NT2/D1 (cell line): ENCODE results near the gene SRY.
A peak's percentile ranks its signal among the peaks of the same experiment; 100 is the strongest.
"Not testable (repeated sequence)": the region's sequence is repeated elsewhere in the genome, so short reads cannot be mapped to it uniquely, and the experiment has no call there.

Experiments used
- DNase-seq: peaks from one replicate; pipeline ENCODE4 v3.0.0-alpha.2; 2011; ENCODE audit warnings: low read depth, low spot score
- H3K27me3 ChIP-seq: 2 replicates; pipeline ENCODE4 v1.6.0; 2011; ENCODE audit warnings: mild to moderate bottlenecking; ENCODE audit not compliant: insufficient read length, insufficient read depth
- H3K36me3 ChIP-seq: 2 replicates; pipeline ENCODE4 v1.6.1; 2011; ENCODE audit warnings: mild to moderate bottlenecking, low read length, mixed read lengths; ENCODE audit not compliant: insufficient read depth, insufficient read length
- H3K4me1 ChIP-seq: 2 replicates; pipeline ENCODE4 v1.5.1; 2011; ENCODE audit not compliant: insufficient read depth, insufficient read length
- H3K4me3 ChIP-seq: 2 replicates; pipeline ENCODE4 v1.5.1; 2011; ENCODE audit warnings: low read depth; ENCODE audit not compliant: insufficient read length
- H3K9ac ChIP-seq: 2 replicates; pipeline ENCODE4 v1.6.0; 2011; ENCODE audit warnings: low read depth; ENCODE audit not compliant: insufficient read length
- H3K9me3 ChIP-seq: 2 replicates; pipeline ENCODE4 v1.5.1; 2011; ENCODE audit warnings: mild to moderate bottlenecking, low read length; ENCODE audit not compliant: insufficient read depth
- SUZ12 ChIP-seq: IDR thresholded peaks from 2 replicates; pipeline ENCODE4 v1.6.1; 2011; ENCODE audit not compliant: insufficient read length, insufficient read depth; ENCODE audit errors: extremely low read depth
- YY1 ChIP-seq: IDR thresholded peaks from 2 replicates; pipeline ENCODE4 v1.6.1; 2011; ENCODE audit not compliant: insufficient read length, insufficient read depth
- ZNF274 ChIP-seq: IDR thresholded peaks from 2 replicates; pipeline ENCODE4 v1.6.1; 2011; ENCODE audit warnings: mild to moderate bottlenecking, low read depth, low read length

SRY gene

DNA sequence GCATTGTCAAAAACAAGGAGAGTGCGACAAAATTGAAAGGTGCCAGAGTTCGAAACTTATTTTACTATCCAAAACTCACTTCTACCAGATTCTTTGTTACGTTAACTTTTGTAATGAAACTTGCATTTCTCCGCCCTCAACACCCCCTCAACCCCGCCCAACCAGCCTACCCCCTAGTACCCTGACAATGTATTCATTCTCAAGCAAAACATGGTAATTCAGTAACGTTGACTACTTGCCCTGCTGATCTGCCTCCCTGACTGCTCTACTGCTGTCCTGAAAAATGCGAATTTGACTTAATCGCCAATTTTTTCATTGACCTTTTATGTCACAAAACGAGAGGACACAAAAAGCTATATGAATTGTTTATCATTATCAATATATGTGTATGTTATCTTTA lies at the start of gene SRY:
Gene SRY, minus strand, starts transcription at position 83 of the 400 bp plus-strand sequence. Its CDS starts 79 bp downstream, at position 4.
- TF ChIP-seq YY1, result no peak
- TF ChIP-seq ZNF274, result no peak
- no peak for TF ChIP-seq SUZ12
- no peaks in the 10 kb centered on the region for H3K9me3 ChIP-seq
- H3K4me1 ChIP-seq, result no peaks in the 10 kb centered on the region
- no peak within 1 kb of the TSS for H3K4me3 ChIP-seq
- no peak within 1 kb of the TSS for H3K9ac ChIP-seq
- no peaks in the 10 kb centered on the region for H3K27me3 ChIP-seq
- H3K36me3 ChIP-seq, result no peaks in the 10 kb centered on the region
- no peak for DNase-seq

DNA sequence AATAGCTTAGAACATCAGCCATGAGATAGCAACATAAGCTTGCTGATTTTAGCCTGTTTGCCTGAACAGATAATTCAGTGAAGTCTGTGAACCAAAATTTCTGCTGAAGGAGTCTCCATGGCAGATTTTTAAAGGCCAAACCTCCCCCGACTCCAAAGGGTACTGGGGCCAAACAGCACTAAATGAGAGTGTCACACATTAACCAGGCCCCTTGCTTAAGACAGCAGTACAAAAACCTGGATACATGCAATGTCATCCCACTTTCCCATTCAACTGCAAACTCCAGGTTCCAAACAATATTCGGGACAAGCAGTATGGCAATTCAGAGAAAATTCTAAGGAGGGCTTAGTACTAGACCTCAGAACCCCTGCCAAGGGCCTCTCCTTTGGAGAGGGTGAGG lies 49.6 kb upstream of the SRY start:
- no peaks in the 10 kb centered on the region for H3K9me3 ChIP-seq

DNA sequence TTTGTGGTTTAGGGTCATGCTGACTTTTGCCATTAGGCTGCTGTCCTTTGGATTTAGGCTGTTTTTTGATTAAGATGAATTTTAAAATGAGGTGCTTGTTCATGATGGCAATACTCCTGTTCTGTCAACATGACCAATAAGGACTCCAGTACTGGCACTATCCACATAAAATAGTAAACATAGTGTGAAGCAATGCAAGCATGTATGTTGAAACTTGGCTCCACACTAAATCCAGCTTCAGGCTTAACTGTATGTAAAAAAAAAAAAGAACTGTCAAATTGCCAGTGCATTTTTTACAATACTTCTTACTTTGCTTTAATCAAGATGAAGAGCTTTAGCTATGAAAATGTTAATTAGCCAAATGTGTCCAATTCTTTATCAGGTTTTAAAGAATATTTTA lies 47.7 kb upstream of the SRY start:
- Histone ChIP-seq H3K9ac (no peak overlapping the region), H3K27me3 (no peaks in the 10 kb centered on the region), H3K4me3 (no peak overlapping the region), H3K4me1 (no peaks in the 10 kb centered on the region), H3K9me3 (no peaks in the 10 kb centered on the region), H3K36me3 (no peaks in the 10 kb centered on the region)
- TF ChIP-seq SUZ12 (no peak), ZNF274 (no peak), YY1 (no peak)
- no peak for DNase-seq

More for the DNA sequence above, 49.6 kb upstream of the SRY start:
- no peaks in the 10 kb centered on the region for H3K27me3 ChIP-seq
- no peaks in the 10 kb centered on the region for H3K36me3 ChIP-seq
- no peaks in the 10 kb centered on the region for H3K4me1 ChIP-seq
- DNase-seq, result no peak
- no peak overlapping the region for H3K4me3 ChIP-seq
- H3K9ac ChIP-seq, result no peak overlapping the region
- TF ChIP-seq YY1 (no peak), SUZ12 (no peak)

DNA sequence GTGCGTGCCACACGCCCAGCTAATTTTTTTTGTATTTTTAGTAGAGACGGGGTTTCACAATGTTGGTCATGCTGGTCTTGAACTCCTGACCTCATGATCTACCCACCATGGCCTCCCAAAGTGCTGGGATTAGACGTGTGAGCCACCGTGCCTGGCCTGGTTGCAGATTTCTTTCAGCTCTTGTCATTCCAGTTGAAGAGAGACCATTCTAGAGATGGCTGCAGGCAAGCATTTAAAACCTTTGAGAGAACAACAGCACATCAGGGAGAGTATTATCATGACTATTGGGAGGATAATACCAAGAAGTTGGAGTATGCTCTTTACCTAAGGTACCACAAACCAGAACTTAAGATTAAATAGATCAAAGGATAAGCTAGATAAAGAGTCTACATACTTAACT lies 41.0 kb upstream of the SRY start:
- TF ChIP-seq YY1 (no peak), SUZ12 (no peak), ZNF274 (no peak)
- H3K4me1 ChIP-seq, result no peaks in the 10 kb centered on the region
- no peak overlapping the region for H3K4me3 ChIP-seq
- no peaks in the 10 kb centered on the region for H3K27me3 ChIP-seq
- H3K9ac ChIP-seq, result no peak overlapping the region
- peak; percentile 28 for DNase-seq
- H3K9me3 ChIP-seq, result no peaks in the 10 kb centered on the region
- H3K36me3 ChIP-seq, result no peaks in the 10 kb centered on the region

- Histone ChIP-seq H3K4me3 (no peak overlapping the region), H3K4me1 (no peaks in the 10 kb centered on the region), H3K36me3 (no peaks in the 10 kb centered on the region), H3K9ac (no peak overlapping the region), H3K9me3 (no peaks in the 10 kb centered on the region), H3K27me3 (no peaks in the 10 kb centered on the region)
- DNase-seq, result no peak
- TF ChIP-seq YY1, result no peak
- TF ChIP-seq SUZ12, result no peak
- no peak for TF ChIP-seq ZNF274
Measured at GRCh38 chrY:2824471-2824870, 37.0 kb upstream of the SRY start.

- not testable (repeated sequence) for H3K27me3 ChIP-seq, H3K4me3 ChIP-seq
Measured at GRCh38 chrY:2817146-2817896, 29.8 kb upstream of the SRY start.

DNA sequence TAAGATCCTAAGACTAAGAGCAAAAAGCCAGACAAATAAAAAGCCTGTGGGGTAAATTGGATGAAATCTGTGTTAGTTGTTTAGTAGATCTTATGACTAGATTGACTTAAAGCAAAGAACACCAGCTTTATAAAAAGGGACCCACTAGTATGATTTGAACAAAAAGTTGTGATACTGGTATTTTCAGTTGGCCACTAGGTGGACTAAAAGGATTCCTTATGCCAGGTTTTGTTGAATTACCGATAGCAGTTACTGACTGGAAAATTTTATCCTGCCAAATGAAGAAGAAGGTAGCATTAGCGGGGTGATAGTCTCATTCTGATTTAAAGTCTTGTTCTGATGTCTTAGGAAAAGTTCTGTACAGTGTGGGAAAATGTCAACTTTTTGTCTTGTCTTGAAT lies 12.8 kb upstream of the SRY start:
- Histone ChIP-seq H3K9me3 (no peaks in the 10 kb centered on the region), H3K4me1 (no peaks in the 10 kb centered on the region), H3K27me3 (no peaks in the 10 kb centered on the region), H3K36me3 (no peaks in the 10 kb centered on the region), H3K9ac (no peak overlapping the region), H3K4me3 (no peak overlapping the region)
- no peak for TF ChIP-seq SUZ12
- TF ChIP-seq ZNF274, result no peak
- TF ChIP-seq YY1, result no peak
- DNase-seq, result no peak

More at GRCh38 chrY:2817146-2817896, 29.8 kb upstream of the SRY start:
- not testable (repeated sequence) for H3K36me3 ChIP-seq, H3K9ac ChIP-seq, DNase-seq, H3K4me1 ChIP-seq, H3K9me3 ChIP-seq
